Fibroblast of mammary gland (primary cell): ENCODE results near the gene SYDE2.
"Not testable (repeated sequence)": the region's sequence is repeated elsewhere in the genome, so short reads cannot be mapped to it uniquely, and the experiment has no call there.

Experiments used
- DNase-seq: peaks from one replicate; pipeline ENCODE4 v3.0.0-alpha.2; 2010; ENCODE audit warnings: low read depth
- H3K4me3 ChIP-seq: 2 replicates; pipeline ENCODE4 v1.5.1; 2011; ENCODE audit warnings: low read depth, mild to moderate bottlenecking, low read length, moderate library complexity; ENCODE audit not compliant: control insufficient read depth
- TF ChIP-seq, protein P1 (sequence below): conservative IDR thresholded peaks from 2 replicates; pipeline ENCODE4 v1.5.1; 2011; ENCODE audit warnings: low read depth, low read length, inconsistent platforms; ENCODE audit not compliant: control insufficient read depth, insufficient read depth

Gene SYDE2

DNA sequence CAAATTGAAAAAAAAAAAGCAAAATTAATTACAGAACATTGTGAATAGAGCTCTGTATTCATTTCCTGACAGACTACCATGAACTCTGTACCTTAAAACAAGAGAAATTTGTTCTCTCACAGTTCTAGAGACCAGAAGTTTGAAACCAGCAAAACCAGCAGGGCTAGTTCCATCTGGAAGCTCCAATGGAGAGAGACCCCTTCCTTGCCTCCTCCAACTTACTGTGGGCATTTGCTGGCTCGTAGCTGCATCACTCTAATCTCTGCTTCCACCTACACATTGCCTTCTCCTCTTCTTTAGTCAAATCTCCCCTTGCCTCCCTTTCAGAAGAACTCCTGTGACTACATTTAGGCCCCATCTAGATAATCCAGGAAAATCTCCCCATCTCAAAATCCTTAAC is 56.5 kb downstream of the SYDE2 start:
- no peak for DNase-seq
- TF ChIP-seq, protein P1, sequence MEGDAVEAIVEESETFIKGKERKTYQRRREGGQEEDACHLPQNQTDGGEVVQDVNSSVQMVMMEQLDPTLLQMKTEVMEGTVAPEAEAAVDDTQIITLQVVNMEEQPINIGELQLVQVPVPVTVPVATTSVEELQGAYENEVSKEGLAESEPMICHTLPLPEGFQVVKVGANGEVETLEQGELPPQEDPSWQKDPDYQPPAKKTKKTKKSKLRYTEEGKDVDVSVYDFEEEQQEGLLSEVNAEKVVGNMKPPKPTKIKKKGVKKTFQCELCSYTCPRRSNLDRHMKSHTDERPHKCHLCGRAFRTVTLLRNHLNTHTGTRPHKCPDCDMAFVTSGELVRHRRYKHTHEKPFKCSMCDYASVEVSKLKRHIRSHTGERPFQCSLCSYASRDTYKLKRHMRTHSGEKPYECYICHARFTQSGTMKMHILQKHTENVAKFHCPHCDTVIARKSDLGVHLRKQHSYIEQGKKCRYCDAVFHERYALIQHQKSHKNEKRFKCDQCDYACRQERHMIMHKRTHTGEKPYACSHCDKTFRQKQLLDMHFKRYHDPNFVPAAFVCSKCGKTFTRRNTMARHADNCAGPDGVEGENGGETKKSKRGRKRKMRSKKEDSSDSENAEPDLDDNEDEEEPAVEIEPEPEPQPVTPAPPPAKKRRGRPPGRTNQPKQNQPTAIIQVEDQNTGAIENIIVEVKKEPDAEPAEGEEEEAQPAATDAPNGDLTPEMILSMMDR, result no peak
- no peak overlapping the region for H3K4me3 ChIP-seq

DNA sequence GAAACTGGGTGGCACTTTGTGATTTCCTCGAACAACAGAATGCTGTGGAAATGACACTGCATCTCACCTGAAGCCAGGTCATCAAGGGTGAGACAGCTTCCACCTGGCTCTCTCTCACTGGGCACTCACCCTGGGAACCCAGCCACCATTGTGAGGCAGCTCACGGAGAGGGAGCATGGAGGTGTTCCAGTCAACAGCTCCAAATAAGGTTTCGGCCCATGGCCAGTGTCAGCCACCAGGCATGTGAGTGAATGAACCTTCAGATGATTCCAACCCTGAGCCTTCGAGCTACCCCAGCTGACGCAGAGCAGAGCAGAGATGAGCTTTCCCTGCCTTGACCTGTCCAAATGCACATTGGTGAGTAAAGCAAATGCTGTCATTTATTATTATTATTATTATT is 58.1 kb downstream of the SYDE2 start:
- no peak overlapping the region for H3K4me3 ChIP-seq
- TF ChIP-seq, protein P1, result no peak
- DNase-seq, result no peak

DNA sequence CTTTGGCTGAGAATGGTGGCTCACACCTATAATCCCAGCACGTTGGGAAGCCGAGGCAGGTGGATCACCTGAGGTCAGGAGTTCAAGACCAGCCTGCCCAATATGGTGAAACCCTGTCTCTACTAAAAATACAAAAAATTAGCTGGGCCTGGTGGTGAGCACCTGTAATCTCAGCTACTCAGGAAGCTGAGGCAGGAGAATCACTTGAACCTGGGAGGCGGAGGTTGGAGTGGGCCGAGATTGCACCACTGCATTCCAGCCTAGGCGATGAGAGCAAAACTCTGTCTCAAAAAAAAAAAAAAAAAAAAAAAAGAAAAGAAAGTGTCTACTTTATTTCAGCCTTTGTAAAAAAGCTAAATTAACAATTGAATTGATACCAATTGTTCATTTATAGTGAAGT is 62.4 kb downstream of the SYDE2 start:
- not testable (repeated sequence) for H3K4me3 ChIP-seq, DNase-seq

DNA sequence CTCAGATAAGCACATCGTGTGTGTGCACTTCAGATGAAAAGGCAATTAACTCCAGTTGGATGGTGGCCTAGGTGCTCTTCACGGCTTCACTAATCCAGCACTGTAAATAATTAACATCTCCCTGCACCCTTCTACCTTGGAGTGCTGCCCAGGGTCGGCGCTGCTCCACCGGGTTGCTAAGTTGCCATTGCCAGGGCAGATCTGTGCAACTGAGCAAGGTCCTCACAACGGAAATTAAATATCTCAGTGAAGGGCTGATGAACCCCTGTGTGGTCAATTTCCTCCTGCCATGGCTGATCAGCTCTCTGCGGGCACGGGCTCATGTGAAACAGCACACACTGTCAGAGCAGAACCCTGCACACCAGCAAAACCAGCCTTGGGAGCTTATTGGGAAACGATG is 63.2 kb downstream of the SYDE2 start:
- DNase-seq, result no peak
- H3K4me3 ChIP-seq, result no peak overlapping the region
- TF ChIP-seq, protein P1, result no peak

DNA sequence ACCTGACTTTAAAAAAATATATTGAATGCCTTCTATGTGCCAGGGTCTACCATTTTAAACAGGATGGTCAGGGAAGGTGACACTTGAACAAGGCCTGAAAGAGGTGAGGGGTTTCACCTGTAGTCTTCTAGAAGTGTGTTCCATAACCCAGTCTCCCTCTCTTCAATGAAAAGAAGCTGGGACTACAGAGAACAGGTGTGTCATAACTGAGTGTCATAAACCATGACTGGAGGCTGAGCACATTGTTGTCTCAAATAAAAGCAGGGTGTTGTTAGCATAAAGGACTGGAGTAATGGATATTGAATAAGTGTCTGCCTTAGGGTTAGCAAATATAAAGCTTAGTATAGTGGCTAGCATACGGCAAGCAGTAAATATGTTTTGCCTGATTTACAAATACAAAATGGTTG is 65.4 kb downstream of the SYDE2 start:
- TF ChIP-seq, protein P1, result no peak
- no peak for DNase-seq

DNA sequence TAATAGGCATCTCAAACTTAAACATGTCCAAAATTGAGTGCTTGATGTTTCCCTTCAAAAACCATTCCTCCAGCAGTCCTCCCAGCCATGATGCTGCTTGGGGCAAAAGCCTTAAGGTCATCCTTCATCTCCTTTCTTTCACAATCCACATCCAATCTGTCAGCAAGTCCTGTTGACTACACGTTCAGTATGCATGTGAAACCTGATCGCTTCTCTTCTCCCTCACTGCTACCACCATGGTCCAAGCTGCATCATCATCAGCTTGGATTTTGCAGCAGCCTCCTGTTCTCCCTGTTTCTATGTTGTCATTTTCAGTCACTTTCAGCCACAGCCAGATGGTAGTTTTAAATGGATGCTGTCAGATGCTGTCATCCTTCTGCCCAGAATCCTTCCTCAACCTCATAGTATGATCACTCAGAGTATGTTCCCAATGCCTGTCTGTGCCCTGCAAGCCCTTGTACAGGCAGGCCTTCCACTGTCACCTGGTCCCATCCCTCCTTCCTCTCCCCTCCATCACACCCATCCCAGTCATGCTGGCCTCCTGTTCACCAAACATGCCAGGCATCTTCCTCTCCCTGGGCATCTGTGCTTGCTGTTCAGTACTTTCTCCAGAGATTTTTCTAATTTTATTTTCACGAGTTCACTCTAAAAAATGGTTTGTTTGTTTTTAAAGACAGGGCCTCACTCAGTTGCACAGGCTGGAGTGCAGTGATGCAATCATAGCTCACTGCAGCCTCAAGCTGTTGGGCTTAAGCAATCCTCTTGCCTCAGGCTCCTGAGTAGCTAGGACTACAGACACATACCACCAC is 66.0 kb downstream of the SYDE2 start:
- TF ChIP-seq, protein P1, result no peak
- DNase-seq, result peak; percentile 47
- H3K4me3 ChIP-seq, result no peak overlapping the region

More for the DNA sequence above, 65.4 kb downstream of the SYDE2 start:
- no peak overlapping the region for H3K4me3 ChIP-seq

DNA sequence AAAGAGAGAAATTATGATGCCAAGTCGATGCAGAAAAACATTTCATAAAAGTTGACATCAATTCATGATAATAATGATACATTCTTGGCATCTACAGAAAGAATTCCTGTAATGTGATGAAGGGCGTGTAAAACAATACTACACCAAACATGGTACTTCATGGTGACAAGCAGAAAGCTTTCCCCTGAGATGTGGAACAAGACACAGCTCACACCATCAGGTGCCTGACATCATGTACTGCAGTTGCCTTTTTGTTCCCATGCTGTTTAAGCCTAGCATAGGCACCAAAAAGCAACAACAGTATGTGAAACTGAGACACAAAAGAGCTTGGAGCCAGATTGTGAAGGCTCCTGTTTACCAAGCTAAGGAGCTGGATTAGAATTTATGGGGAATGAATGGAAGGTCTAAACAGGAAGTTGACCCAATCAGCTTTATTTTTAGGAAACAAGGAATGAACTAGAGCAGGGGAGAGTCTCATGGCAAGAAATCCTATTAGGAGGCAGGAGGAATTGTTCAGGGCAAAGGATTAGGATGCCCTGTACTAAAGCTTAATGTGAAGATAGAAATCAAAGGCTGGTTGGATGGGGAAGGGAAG is 67.2 kb downstream of the SYDE2 start:
- DNase-seq, result no peak
- TF ChIP-seq, protein P1, result no peak
- no peak overlapping the region for H3K4me3 ChIP-seq
